Liver (tissue), 9 donors: ENCODE results near the gene SFMBT2. TPM values are rescaled to one million over a fixed set of nuclear protein-coding genes. Genes with fewer than 3 reads are reported as not detected.

Experiments used
- DNase-seq: peaks from one replicate; pipeline ENCODE4 v3.0.0-alpha.2; 2017; ENCODE audit warnings: low spot score
- H3K27ac ChIP-seq, 2 donors: one replicate each; pipeline ENCODE4 v1.7.0; 2013; ENCODE audit warnings: inconsistent platforms in 2 of 2, low read length in 2 of 2, control low read depth in 1 of 2, low read depth in 1 of 2, mild to moderate bottlenecking in 1 of 2
- H3K27me3 ChIP-seq, 4 donors: one replicate each; pipeline versions ENCODE4 v1.6.1 to v1.7.0; 2013; ENCODE audit warnings: low read length in 3 of 4, inconsistent platforms in 1 of 4, mild to moderate bottlenecking in 1 of 4, moderate library complexity in 1 of 4; ENCODE audit not compliant: control insufficient read depth in 4 of 4, insufficient read depth in 4 of 4
- H3K36me3 ChIP-seq, 4 donors: one replicate each; pipeline versions ENCODE4 v1.6.1 to v1.7.0; 2013; ENCODE audit warnings: low read length in 3 of 4, mild to moderate bottlenecking in 3 of 4, low read depth in 1 of 4, moderate library complexity in 1 of 4; ENCODE audit not compliant: control insufficient read depth in 4 of 4, insufficient read depth in 3 of 4
- H3K4me1 ChIP-seq, 4 donors: one replicate each; pipeline versions ENCODE4 v1.6.1 to v1.7.0; 2013; ENCODE audit warnings: low read length in 3 of 4, mild to moderate bottlenecking in 3 of 4, moderate library complexity in 1 of 4; ENCODE audit not compliant: control insufficient read depth in 4 of 4, insufficient read depth in 4 of 4
- H3K4me3 ChIP-seq, 3 donors: one replicate each; pipeline versions ENCODE4 v1.6.1 to v1.7.0; 2013; ENCODE audit warnings: low read length in 3 of 3, control low read depth in 1 of 3, low read depth in 1 of 3, mild to moderate bottlenecking in 1 of 3
- H3K9ac ChIP-seq, 2 donors: one replicate each; pipeline ENCODE4 v1.7.0; 2013; ENCODE audit warnings: low read length in 2 of 2, mild to moderate bottlenecking in 2 of 2, moderate library complexity in 2 of 2, control low read depth in 1 of 2, low read depth in 1 of 2
- H3K9me3 ChIP-seq, 4 donors: one replicate each; pipeline versions ENCODE4 v1.6.1 to v1.7.0; 2013; ENCODE audit warnings: low read length in 3 of 4; ENCODE audit not compliant: control insufficient read depth in 4 of 4
- EGR1 ChIP-seq, 2 donors: IDR thresholded peaks; 2 replicates each; pipeline ENCODE4 v1.6.1; 2016 to 2018; ENCODE audit warnings: antibody characterized with exemption in 2 of 2, low read depth in 2 of 2
- FOXA1 ChIP-seq: IDR thresholded peaks from 2 replicates; pipeline ENCODE4 v1.6.1; 2016; ENCODE audit warnings: antibody characterized with exemption
- FOXA2 ChIP-seq: IDR thresholded peaks from 2 replicates; pipeline ENCODE4 v1.6.1; 2016; ENCODE audit warnings: antibody characterized with exemption
- GABPA ChIP-seq, 2 donors: IDR thresholded peaks in 1 of 2; conservative IDR thresholded peaks in 1 of 2; 2 replicates each; pipeline ENCODE4 v1.6.1; 2016; ENCODE audit warnings: antibody characterized with exemption in 2 of 2, mild to moderate bottlenecking in 1 of 2, moderate library complexity in 1 of 2
- HNF4G ChIP-seq: IDR thresholded peaks from 2 replicates; pipeline ENCODE4 v1.6.1; 2016; ENCODE audit warnings: antibody characterized with exemption
- JUND ChIP-seq, 2 donors: IDR thresholded peaks; 2 replicates each; pipeline ENCODE4 v1.6.1; 2016; ENCODE audit warnings: antibody characterized with exemption in 2 of 2
- NR2F2 ChIP-seq: IDR thresholded peaks from 2 replicates; pipeline ENCODE4 v1.6.1; 2016; ENCODE audit warnings: antibody characterized with exemption
- RAD21 ChIP-seq, 2 donors: IDR thresholded peaks; 2 replicates each; pipeline ENCODE4 v1.6.1; 2016; ENCODE audit warnings: antibody characterized with exemption in 2 of 2, mild to moderate bottlenecking in 2 of 2
- RXRA ChIP-seq, 2 donors: IDR thresholded peaks; 2 replicates each; pipeline ENCODE4 v1.6.1; 2017 to 2018; ENCODE audit warnings: antibody characterized with exemption in 2 of 2, mild to moderate bottlenecking in 1 of 2
- SP1 ChIP-seq: IDR thresholded peaks from 2 replicates; pipeline ENCODE4 v1.6.1; 2018; ENCODE audit warnings: antibody characterized with exemption, mild to moderate bottlenecking
- TAF1 ChIP-seq: conservative IDR thresholded peaks from 2 replicates; pipeline ENCODE4 v1.6.1; 2016; ENCODE audit warnings: antibody characterized with exemption, mild to moderate bottlenecking
- YY1 ChIP-seq: IDR thresholded peaks from 2 replicates; pipeline ENCODE4 v1.6.1; 2016; ENCODE audit warnings: antibody characterized with exemption, mild to moderate bottlenecking
- WGBS: extraction: QIAGEN DNeasy Blood & Tissue Kit; methylation state at CpG from one replicate; pipeline ENCODE4 v1.1.7; 2013; 5-methylcytosine and 5-hydroxymethylcytosine counted together
- polyA plus RNA-seq, 2 donors: library from polyadenylated mRNA; stranded (reverse) in 1 of 2; unstranded in 1 of 2; fragments of 200-250 nt in 1 of 2; fragments of >200 nt in 1 of 2; fragmentation: Nextera tagmentation in 1 of 2; extraction: Ambion mirVana in 1 of 2; gene quantifications; one replicate each; pipeline versions ENCODE4 v1.2.1 to v1.2.3, GENCODE V29; 2013 to 2015
- total RNA-seq, 2 donors: library from RNA; depleted of rRNA; stranded (reverse); fragments of >200 nt; gene quantifications; one replicate each; pipeline ENCODE4 v1.2.3, GENCODE V29; 2014
- TF ChIP-seq, protein P1 (sequence below): fragments of 150-350 bp; IDR thresholded peaks from 2 replicates; pipeline ENCODE4 v1.5.1; 2017; ENCODE audit warnings: improper control_type of control experiment, low read depth, low read length; ENCODE audit not compliant: missing input control
- TF ChIP-seq, protein P2 (sequence below): IDR thresholded peaks from 2 replicates; pipeline ENCODE4 v1.6.1; 2016; ENCODE audit warnings: antibody characterized with exemption
- TF ChIP-seq, protein P3 (sequence below): IDR thresholded peaks from 2 replicates; pipeline ENCODE4 v1.6.1; 2016; ENCODE audit warnings: antibody characterized with exemption
- TF ChIP-seq, protein P4 (sequence below): IDR thresholded peaks from 2 replicates; pipeline ENCODE4 v1.6.1; 2016; ENCODE audit warnings: antibody characterized with exemption
- TF ChIP-seq, protein P5 (sequence below): IDR thresholded peaks from 2 replicates; pipeline ENCODE4 v1.6.1; 2016; ENCODE audit warnings: antibody characterized with exemption, mild to moderate bottlenecking
- donor health status: healthy.
- donor health status: healthy.
- donor health status: healthy.
- donor health status: healthy.
- donor health status: healthy.

The SFMBT2 gene
- total and polyA plus RNA-seq, 4 donors: 0.46 to 2.8 (median 1.5) TPM

DNA sequence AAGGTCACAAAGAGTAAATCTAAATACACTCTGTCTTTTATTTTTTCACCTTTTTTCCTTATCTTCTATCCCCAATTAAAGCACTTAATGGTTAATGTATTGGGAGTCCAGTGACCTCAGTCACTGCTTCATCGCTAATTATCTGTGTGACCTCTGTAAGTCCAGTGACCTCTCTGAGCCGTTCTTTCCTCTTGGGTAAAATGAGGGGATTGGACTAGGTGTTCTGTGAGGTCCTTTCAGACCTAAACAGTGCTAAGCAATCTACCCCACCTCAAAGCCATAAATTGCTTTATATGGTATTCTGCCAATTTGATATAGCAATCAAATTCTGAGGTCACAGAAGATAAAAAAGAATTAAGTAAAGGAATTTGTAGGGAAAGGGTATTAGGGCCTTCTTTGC is 3.9 kb upstream of the SFMBT2 start:
- H3K4me3 ChIP-seq: no peak overlapping the region

DNA sequence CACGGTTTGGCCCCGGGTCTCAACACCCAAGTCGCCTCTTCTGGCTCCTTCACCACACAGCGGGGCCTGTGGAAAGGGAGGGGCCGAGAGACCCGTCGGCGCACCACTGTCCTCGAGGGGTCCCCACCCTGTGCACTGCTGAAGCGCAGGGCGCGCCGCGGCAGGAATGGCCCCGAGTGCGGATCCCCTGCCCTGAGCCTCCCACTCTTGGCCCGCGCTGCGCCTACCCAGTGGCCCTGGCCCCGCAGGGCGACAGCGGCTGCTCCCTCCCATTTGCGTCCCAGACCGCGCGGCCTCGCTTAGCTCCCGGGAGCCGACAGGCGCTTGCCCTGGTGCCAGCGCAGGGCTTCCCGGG is 2.1 kb upstream of the SFMBT2 start:
- TF ChIP-seq SP1: no peak
- TF ChIP-seq YY1: no peak
- TF ChIP-seq RXRA (IDR thresholded peaks at IDR 0.05): no peak
- no peak for TF ChIP-seq NR2F2
- TF ChIP-seq, protein P1, sequence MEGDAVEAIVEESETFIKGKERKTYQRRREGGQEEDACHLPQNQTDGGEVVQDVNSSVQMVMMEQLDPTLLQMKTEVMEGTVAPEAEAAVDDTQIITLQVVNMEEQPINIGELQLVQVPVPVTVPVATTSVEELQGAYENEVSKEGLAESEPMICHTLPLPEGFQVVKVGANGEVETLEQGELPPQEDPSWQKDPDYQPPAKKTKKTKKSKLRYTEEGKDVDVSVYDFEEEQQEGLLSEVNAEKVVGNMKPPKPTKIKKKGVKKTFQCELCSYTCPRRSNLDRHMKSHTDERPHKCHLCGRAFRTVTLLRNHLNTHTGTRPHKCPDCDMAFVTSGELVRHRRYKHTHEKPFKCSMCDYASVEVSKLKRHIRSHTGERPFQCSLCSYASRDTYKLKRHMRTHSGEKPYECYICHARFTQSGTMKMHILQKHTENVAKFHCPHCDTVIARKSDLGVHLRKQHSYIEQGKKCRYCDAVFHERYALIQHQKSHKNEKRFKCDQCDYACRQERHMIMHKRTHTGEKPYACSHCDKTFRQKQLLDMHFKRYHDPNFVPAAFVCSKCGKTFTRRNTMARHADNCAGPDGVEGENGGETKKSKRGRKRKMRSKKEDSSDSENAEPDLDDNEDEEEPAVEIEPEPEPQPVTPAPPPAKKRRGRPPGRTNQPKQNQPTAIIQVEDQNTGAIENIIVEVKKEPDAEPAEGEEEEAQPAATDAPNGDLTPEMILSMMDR: no peak
- TF ChIP-seq TAF1: no peak
- TF ChIP-seq, protein P2, sequence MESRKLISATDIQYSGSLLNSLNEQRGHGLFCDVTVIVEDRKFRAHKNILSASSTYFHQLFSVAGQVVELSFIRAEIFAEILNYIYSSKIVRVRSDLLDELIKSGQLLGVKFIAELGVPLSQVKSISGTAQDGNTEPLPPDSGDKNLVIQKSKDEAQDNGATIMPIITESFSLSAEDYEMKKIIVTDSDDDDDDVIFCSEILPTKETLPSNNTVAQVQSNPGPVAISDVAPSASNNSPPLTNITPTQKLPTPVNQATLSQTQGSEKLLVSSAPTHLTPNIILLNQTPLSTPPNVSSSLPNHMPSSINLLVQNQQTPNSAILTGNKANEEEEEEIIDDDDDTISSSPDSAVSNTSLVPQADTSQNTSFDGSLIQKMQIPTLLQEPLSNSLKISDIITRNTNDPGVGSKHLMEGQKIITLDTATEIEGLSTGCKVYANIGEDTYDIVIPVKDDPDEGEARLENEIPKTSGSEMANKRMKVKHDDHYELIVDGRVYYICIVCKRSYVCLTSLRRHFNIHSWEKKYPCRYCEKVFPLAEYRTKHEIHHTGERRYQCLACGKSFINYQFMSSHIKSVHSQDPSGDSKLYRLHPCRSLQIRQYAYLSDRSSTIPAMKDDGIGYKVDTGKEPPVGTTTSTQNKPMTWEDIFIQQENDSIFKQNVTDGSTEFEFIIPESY: no peak
- TF ChIP-seq RAD21 (IDR thresholded peaks at IDR 0.05): no peak
- TF ChIP-seq, protein P3, sequence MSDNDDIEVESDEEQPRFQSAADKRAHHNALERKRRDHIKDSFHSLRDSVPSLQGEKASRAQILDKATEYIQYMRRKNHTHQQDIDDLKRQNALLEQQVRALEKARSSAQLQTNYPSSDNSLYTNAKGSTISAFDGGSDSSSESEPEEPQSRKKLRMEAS: no peak
- TF ChIP-seq, protein P4, sequence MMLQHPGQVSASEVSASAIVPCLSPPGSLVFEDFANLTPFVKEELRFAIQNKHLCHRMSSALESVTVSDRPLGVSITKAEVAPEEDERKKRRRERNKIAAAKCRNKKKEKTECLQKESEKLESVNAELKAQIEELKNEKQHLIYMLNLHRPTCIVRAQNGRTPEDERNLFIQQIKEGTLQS: no peak
- TF ChIP-seq FOXA1: no peak
- no peak for TF ChIP-seq FOXA2
- TF ChIP-seq JUND (IDR thresholded peaks at IDR 0.05): no peak
- TF ChIP-seq HNF4G: no peak
- TF ChIP-seq, protein P5, sequence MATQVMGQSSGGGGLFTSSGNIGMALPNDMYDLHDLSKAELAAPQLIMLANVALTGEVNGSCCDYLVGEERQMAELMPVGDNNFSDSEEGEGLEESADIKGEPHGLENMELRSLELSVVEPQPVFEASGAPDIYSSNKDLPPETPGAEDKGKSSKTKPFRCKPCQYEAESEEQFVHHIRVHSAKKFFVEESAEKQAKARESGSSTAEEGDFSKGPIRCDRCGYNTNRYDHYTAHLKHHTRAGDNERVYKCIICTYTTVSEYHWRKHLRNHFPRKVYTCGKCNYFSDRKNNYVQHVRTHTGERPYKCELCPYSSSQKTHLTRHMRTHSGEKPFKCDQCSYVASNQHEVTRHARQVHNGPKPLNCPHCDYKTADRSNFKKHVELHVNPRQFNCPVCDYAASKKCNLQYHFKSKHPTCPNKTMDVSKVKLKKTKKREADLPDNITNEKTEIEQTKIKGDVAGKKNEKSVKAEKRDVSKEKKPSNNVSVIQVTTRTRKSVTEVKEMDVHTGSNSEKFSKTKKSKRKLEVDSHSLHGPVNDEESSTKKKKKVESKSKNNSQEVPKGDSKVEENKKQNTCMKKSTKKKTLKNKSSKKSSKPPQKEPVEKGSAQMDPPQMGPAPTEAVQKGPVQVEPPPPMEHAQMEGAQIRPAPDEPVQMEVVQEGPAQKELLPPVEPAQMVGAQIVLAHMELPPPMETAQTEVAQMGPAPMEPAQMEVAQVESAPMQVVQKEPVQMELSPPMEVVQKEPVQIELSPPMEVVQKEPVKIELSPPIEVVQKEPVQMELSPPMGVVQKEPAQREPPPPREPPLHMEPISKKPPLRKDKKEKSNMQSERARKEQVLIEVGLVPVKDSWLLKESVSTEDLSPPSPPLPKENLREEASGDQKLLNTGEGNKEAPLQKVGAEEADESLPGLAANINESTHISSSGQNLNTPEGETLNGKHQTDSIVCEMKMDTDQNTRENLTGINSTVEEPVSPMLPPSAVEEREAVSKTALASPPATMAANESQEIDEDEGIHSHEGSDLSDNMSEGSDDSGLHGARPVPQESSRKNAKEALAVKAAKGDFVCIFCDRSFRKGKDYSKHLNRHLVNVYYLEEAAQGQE: no peak
- WGBS: 10% methylated on average over 32 of the region's 32 CpGs
- Histone ChIP-seq H3K27ac (no peak overlapping the region), H3K9me3 (no peaks in the 10 kb centered on the region), H3K36me3 (no peaks in the 10 kb centered on the region), H3K4me1 (peaks cover 9 to 46% (median 28%) of the 10 kb centered on the region in 4 donors), H3K4me3 (peak overlapping the region in 1 of 3 donors; percentile 19), H3K27me3 (peaks cover 0 to 8% (median under 1%) of the 10 kb centered on the region in 4 donors), H3K9ac (no peak overlapping the region)
- DNase-seq: no peak

More for the DNA sequence above, 3.9 kb upstream of the SFMBT2 start:
- Histone ChIP-seq H3K9me3 (no peaks in the 10 kb centered on the region), H3K36me3 (no peaks in the 10 kb centered on the region), H3K9ac (no peak overlapping the region), H3K27me3 (peaks cover 0 to 8% (median 0%) of the 10 kb centered on the region in 4 donors), H3K27ac (no peak overlapping the region), H3K4me1 (peaks cover 6 to 28% (median 16%) of the 10 kb centered on the region in 4 donors)
- 48% methylated on average over 2 of the region's 2 CpGs for WGBS
- no peak for DNase-seq
- TF ChIP-seq FOXA1 (no peak), HNF4G (no peak), TAF1 (no peak), FOXA2 (no peak), YY1 (no peak), SP1 (no peak), JUND (IDR thresholded peaks at IDR 0.05) (no peak), GABPA (IDR thresholded peaks at IDR 0.05 in 1 of 2, conservative IDR thresholded peaks at IDR 0.05 in 1 of 2) (no peak), EGR1 (IDR thresholded peaks at IDR 0.05; ENCODE audit: low read depth in 2 of 2) (no peak), RXRA (IDR thresholded peaks at IDR 0.05) (no peak)
